DND-41 (cell line): ENCODE measurements around the gene PDE3A.

Experiments used
- CTCF ChIP-seq: IDR thresholded peaks from 2 replicates; pipeline ENCODE4 v1.5.1; 2012; ENCODE audit warnings: borderline replicate concordance, low read length, moderate library complexity, mild to moderate bottlenecking; ENCODE audit not compliant: poor library complexity, severe bottlenecking; ENCODE audit errors: extremely low read depth
- EZH2 ChIP-seq: IDR thresholded peaks from 3 replicates; pipeline ENCODE4 v1.6.1; 2012; ENCODE audit warnings: borderline replicate concordance, low read depth, mild to moderate bottlenecking, moderate library complexity, low read length, inconsistent platforms; ENCODE audit not compliant: severe bottlenecking

- TF ChIP-seq EZH2 (no peak), CTCF (no peak)
These were observed 106.1 kb downstream of the PDE3A start for GRCh38 chr12:20474443-20474842.
